K562 (cell line): ENCODE results near the gene AMIGO1. TPM values are rescaled to one million over a fixed set of nuclear protein-coding genes. Genes with fewer than 3 reads are reported as not detected.

Experiments used
- CBX2 ChIP-seq: fragments of 200-600 bp; sonication (generic); IDR thresholded peaks from one replicate; pipeline ENCODE4 v1.6.1; 2012; ENCODE audit warnings: mild to moderate bottlenecking, low read length, inconsistent platforms; ENCODE audit not compliant: insufficient read depth, poor library complexity, severe bottlenecking
- CBX8 ChIP-seq: fragments of 200-600 bp; sonication (generic); IDR thresholded peaks from 2 replicates; pipeline ENCODE4 v1.6.1; 2012; ENCODE audit warnings: borderline replicate concordance, mixed run types, low read depth, mild to moderate bottlenecking, moderate library complexity, mixed read lengths, low read length, control low read depth, inconsistent platforms; ENCODE audit not compliant: poor library complexity, severe bottlenecking; ENCODE audit errors: extremely low read depth
- FOXJ3 ChIP-seq: sonication (generic); formaldehyde crosslinking; IDR thresholded peaks from 2 replicates; pipeline ENCODE4 v1.4.0; 2020; ENCODE audit warnings: mild to moderate bottlenecking, missing genetic modification reagents
- FOXK2 ChIP-seq, 2 experiments: fragments of 450-650 bp; IDR thresholded peaks in 1 of 2; conservative IDR thresholded peaks in 1 of 2; 2 replicates each; pipeline ENCODE4 v1.6.1; 2016; ENCODE audit warnings: low read depth in 2 of 2, mild to moderate bottlenecking in 1 of 2
- KAT2B ChIP-seq: IDR thresholded peaks from one replicate; pipeline ENCODE4 v1.6.1; 2012; ENCODE audit warnings: low read depth, mild to moderate bottlenecking, control low read depth, inconsistent platforms, low read length, moderate library complexity
- KLF16 ChIP-seq: IDR thresholded peaks from 2 replicates; pipeline ENCODE4 v1.6.1; 2016; ENCODE audit warnings: antibody characterized with exemption
- LARP7 ChIP-seq: fragments of 450-650 bp; IDR thresholded peaks from 2 replicates; pipeline ENCODE4 v1.6.1; 2016
- PATZ1 ChIP-seq: fragments of 250-450 bp; sonication (Bioruptor Pico); IDR thresholded peaks from 2 replicates; pipeline ENCODE4 v1.5.0; 2020; ENCODE audit warnings: mild to moderate bottlenecking, borderline replicate concordance
- PBX2 ChIP-seq, 2 experiments: IDR thresholded peaks in 1 of 2; conservative IDR thresholded peaks in 1 of 2; 2 replicates each; pipeline ENCODE4 v1.6.1; 2016; ENCODE audit warnings: low read depth in 2 of 2, mild to moderate bottlenecking in 1 of 2, missing compliant biosample characterization in 1 of 2, missing genetic modification characterization in 1 of 2, moderate library complexity in 1 of 2
- RAD21 ChIP-seq, 2 experiments: fragments of 250-450 bp in 1 of 2; fragments of 450-650 bp in 1 of 2; sonication (Bioruptor Pico) in 1 of 2; formaldehyde crosslinking in 1 of 2; IDR thresholded peaks in 1 of 2; conservative IDR thresholded peaks in 1 of 2; 2 replicates each; pipeline versions ENCODE4 v1.4.0 to v1.8.0; 2020 to 2022; ENCODE audit warnings: mild to moderate bottlenecking in 2 of 2, moderate library complexity in 1 of 2
- RHOXF2B ChIP-seq: fragments of 250-450 bp; sonication (Bioruptor Pico); conservative IDR thresholded peaks from 2 replicates; pipeline ENCODE4 v1.5.1; 2021
- TAF1 ChIP-seq: IDR thresholded peaks from 2 replicates; pipeline ENCODE4 v1.6.1; 2011; ENCODE audit warnings: mild to moderate bottlenecking, low read length, moderate library complexity; ENCODE audit not compliant: insufficient read depth, control insufficient read depth, severe bottlenecking; ENCODE audit errors: extremely low read depth
- TARDBP ChIP-seq: fragments of 450-650 bp; IDR thresholded peaks from 2 replicates; pipeline ENCODE4 v1.6.1; 2016
- U2AF1 ChIP-seq: fragments of 200-400 bp; formaldehyde crosslinking; optimal IDR thresholded peaks from 2 replicates; pipeline ENCODE3; 2017; ENCODE audit warnings: mild to moderate bottlenecking, low read depth, low read length, moderate library complexity
- ZBTB49 ChIP-seq: sonication (generic); formaldehyde crosslinking; IDR thresholded peaks from 2 replicates; pipeline ENCODE4 v1.8.0; 2022; ENCODE audit warnings: missing genetic modification reagents, mild to moderate bottlenecking, borderline replicate concordance
- ZNF347 ChIP-seq: fragments of 450-650 bp; formaldehyde crosslinking; IDR thresholded peaks from 2 replicates; pipeline ENCODE4 v1.4.0; 2020; ENCODE audit warnings: low read depth, mild to moderate bottlenecking, moderate library complexity
- ZNF584 ChIP-seq: fragments of 200-800 bp; sonication (Bioruptor generic); IDR thresholded peaks from 2 replicates; pipeline ENCODE4 v1.6.1; 2016; ENCODE audit warnings: low read depth, mild to moderate bottlenecking, missing genetic modification characterization, missing compliant biosample characterization
- ZNF695 ChIP-seq: fragments of 450-650 bp; formaldehyde crosslinking; IDR thresholded peaks from 2 replicates; pipeline ENCODE4 v1.4.0; 2020; ENCODE audit warnings: mild to moderate bottlenecking, moderate library complexity
- polyA plus RNA-seq, 8 experiments: library from polyadenylated mRNA; depleted of rRNA in 4 of 8; stranded (reverse) in 5 of 8; unstranded in 3 of 8; fragments of >200 nt; fragmentation: Nextera tagmentation in 2 of 8; fragmentation: Illumina TruSeq in 1 of 8; extraction: Ambion mirVana in 2 of 8; extraction: Trizol in 1 of 8; gene quantifications; 2 replicates each; pipeline versions ENCODE4 v1.2.1 to v1.2.3, GENCODE V29; 2011 to 2014; ENCODE audit warnings: inconsistent platforms in 1 of 8, missing spikeins in 1 of 8
- total RNA-seq, 7 experiments: library from RNA; depleted of rRNA in 6 of 7; stranded (reverse); fragments of >200 nt in 6 of 7; fragmentation: Illumina TruSeq in 2 of 7; extraction: Trizol in 2 of 7; gene quantifications; 2 replicates each; pipeline versions ENCODE4 v1.2.1 to v1.2.3, GENCODE V29; 2011 to 2021; ENCODE audit warnings: low replicate concordance in 1 of 7

Gene AMIGO1
- total and polyA plus RNA-seq, 9 of the 15 experiments (the other 6 are each of a cell fraction or from before 2014, with no cell fraction given): 0.24 to 1.0 (median 0.54) TPM

- TF ChIP-seq ZNF584: peak; percentile 95
- peak; percentile 30 to 57; a peak in 2 of 4 replicates for TF ChIP-seq FOXK2 (conservative IDR thresholded peaks at IDR 0.05 in 1 of 2, IDR thresholded peaks at IDR 0.05 in 1 of 2; ENCODE audit: low read depth in 2 of 2)
- TF ChIP-seq CBX8: no peak
- TF ChIP-seq CBX2: no peak
- TF ChIP-seq KAT2B: no peak
- TF ChIP-seq KLF16: no peak
- no peak for TF ChIP-seq ZBTB49 (CRISPR knock-in tag)
- TF ChIP-seq RHOXF2B: no peak
- TF ChIP-seq FOXJ3: no peak
- 0 out of 2 replicates have a peak, but pooled peaks have one; percentile 34 for TF ChIP-seq PATZ1 (CRISPR knock-in tag)
- TF ChIP-seq TAF1: peak; percentile 99
- TF ChIP-seq TARDBP: no peak
- peak; percentile 17 to 19; a peak in 1 of 4 replicates for TF ChIP-seq RAD21 (CRISPR knock-in tag; conservative IDR thresholded peaks at IDR 0.05 in 1 of 2, IDR thresholded peaks at IDR 0.05 in 1 of 2)
- peak; percentile 93 for TF ChIP-seq U2AF1
- TF ChIP-seq PBX2 (CRISPR knock-in tag; IDR thresholded peaks at IDR 0.05; ENCODE audit: low read depth): no peak
- no peak for TF ChIP-seq PBX2 (tag; conservative IDR thresholded peaks at IDR 0.05; ENCODE audit: low read depth)
- no peak for TF ChIP-seq ZNF347 (CRISPR knock-in tag)
- TF ChIP-seq ZNF695 (CRISPR knock-in tag): no peak
- TF ChIP-seq LARP7: peak; percentile 99
Observed at GRCh38 chr1:109483672-109484518, 25.6 kb downstream of the AMIGO1 start, which contains the start of gene ATXN7L2 (continued).
